OCI-LY3 (cell line): ENCODE data around the gene C10orf71.

Experiments
- H2AFZ ChIP-seq: fragments of 200-600, 300-600 bp; shearing (Covaris generic); 2 replicates; pipeline ENCODE4 v1.6.0; 2014; ENCODE audit warnings: antibody characterized with exemption, low read depth, low read length
- H3K27ac ChIP-seq: fragments of 200-600, 300-600 bp; sonication (generic); 2 replicates; pipeline ENCODE4 v1.5.1; 2014; ENCODE audit warnings: mild to moderate bottlenecking, low read length, moderate library complexity, mixed read lengths
- H3K27me3 ChIP-seq: fragments of 200-600, 300-600 bp; sonication (generic); 2 replicates; pipeline ENCODE4 v1.6.1; 2014; ENCODE audit warnings: low read depth, low read length, mixed read lengths
- H3K36me3 ChIP-seq: fragments of 200-600, 300-600 bp; sonication (generic); replicated peaks from 2 replicates; pipeline ENCODE3; 2014; ENCODE audit warnings: low read depth, low read length, mixed read lengths
- H3K4me1 ChIP-seq: fragments of 300-600, 200-600 bp; sonication (generic); 2 replicates; pipeline ENCODE4 v1.6.1; 2014; ENCODE audit warnings: low read length, mixed read lengths
- H3K4me2 ChIP-seq: fragments of 200-600, 300-600 bp; sonication (generic); 2 replicates; pipeline ENCODE4 v1.6.1; 2014; ENCODE audit warnings: low read length, mixed read lengths
- H3K4me3 ChIP-seq: fragments of 300-600, 200-600 bp; sonication (generic); 2 replicates; pipeline ENCODE4 v1.5.1; 2014; ENCODE audit warnings: antibody characterized with exemption, mild to moderate bottlenecking, low read length, moderate library complexity
- H3K79me2 ChIP-seq: fragments of 300-600, 200-600 bp; shearing (Covaris generic); 2 replicates; pipeline ENCODE4 v1.6.1; 2014; ENCODE audit warnings: mild to moderate bottlenecking, low read length, mixed read lengths
- H3K9ac ChIP-seq: fragments of 300-600, 200-600 bp; shearing (Covaris generic); 2 replicates; pipeline ENCODE4 v1.6.0; 2014; ENCODE audit warnings: mild to moderate bottlenecking, low read length, moderate library complexity
- H3K9me3 ChIP-seq: fragments of 200-600, 300-600 bp; shearing (Covaris generic); 2 replicates; pipeline ENCODE4 v1.6.1; 2014; ENCODE audit warnings: low read length, mixed read lengths; ENCODE audit not compliant: insufficient read depth
- H4K20me1 ChIP-seq: fragments of 200-600, 300-600 bp; sonication (generic); 2 replicates; pipeline ENCODE4 v1.6.1; 2016; ENCODE audit warnings: low read length, mixed read lengths; ENCODE audit not compliant: insufficient read depth
- CTCF ChIP-seq: fragments of 200-600, 300-600 bp; sonication (generic); IDR thresholded peaks from 2 replicates; pipeline ENCODE4 v1.5.1; 2014; ENCODE audit warnings: antibody characterized with exemption, low read length, low read depth
- EZH2phosphoT487 ChIP-seq: fragments of 200-600 bp; shearing (Covaris generic); IDR thresholded peaks from 2 replicates; pipeline ENCODE4 v1.6.1; 2018; ENCODE audit warnings: antibody characterized with exemption, mixed run types, low read depth

Gene C10orf71

GRCh38 chr10:49282306-49282705 lies 16.7 kb upstream of the C10orf71 start:
- Histone ChIP-seq H4K20me1 (no peaks in the 10 kb centered on the region), H3K36me3 (no peaks in the 10 kb centered on the region), H3K4me1 (no peaks in the 10 kb centered on the region), H2AFZ (no peak overlapping the region), H3K79me2 (no peaks in the 10 kb centered on the region), H3K4me3 (no peak overlapping the region), H3K9me3 (no peaks in the 10 kb centered on the region), H3K27ac (no peak overlapping the region), H3K4me2 (no peak overlapping the region), H3K9ac (no peak overlapping the region), H3K27me3 (no peaks in the 10 kb centered on the region)
- no peak for TF ChIP-seq CTCF
- TF ChIP-seq EZH2phosphoT487, result no peak

- TF ChIP-seq CTCF (no peak), EZH2phosphoT487 (no peak)
- no peak overlapping the region for H3K27ac ChIP-seq
Measured at GRCh38 chr10:49282879-49283341, 16.1 kb upstream of the C10orf71 start.

GRCh38 chr10:49283491-49283890 lies 15.5 kb upstream of the C10orf71 start:
- no peak for TF ChIP-seq CTCF
- no peak overlapping the region for H3K4me3 ChIP-seq
- no peak overlapping the region for H2AFZ ChIP-seq
- H3K27ac ChIP-seq, result no peak overlapping the region
- H3K9me3 ChIP-seq, result no peaks in the 10 kb centered on the region
- H3K36me3 ChIP-seq, result no peaks in the 10 kb centered on the region
- no peaks in the 10 kb centered on the region for H4K20me1 ChIP-seq
- no peak overlapping the region for H3K9ac ChIP-seq
- H3K4me2 ChIP-seq, result no peak overlapping the region
- no peaks in the 10 kb centered on the region for H3K27me3 ChIP-seq
- H3K79me2 ChIP-seq, result no peaks in the 10 kb centered on the region
- H3K4me1 ChIP-seq, result no peaks in the 10 kb centered on the region

More at GRCh38 chr10:49282879-49283341, 16.1 kb upstream of the C10orf71 start:
- H3K9ac ChIP-seq, result no peak overlapping the region
- H3K4me2 ChIP-seq, result no peak overlapping the region
- H2AFZ ChIP-seq, result no peak overlapping the region
- no peaks in the 10 kb centered on the region for H3K36me3 ChIP-seq
- H3K79me2 ChIP-seq, result no peaks in the 10 kb centered on the region
- H3K4me1 ChIP-seq, result no peaks in the 10 kb centered on the region
- no peaks in the 10 kb centered on the region for H3K27me3 ChIP-seq
- no peaks in the 10 kb centered on the region for H4K20me1 ChIP-seq
- no peak overlapping the region for H3K4me3 ChIP-seq
- no peaks in the 10 kb centered on the region for H3K9me3 ChIP-seq

- H3K4me1 ChIP-seq, result no peaks in the 10 kb centered on the region
- H3K27ac ChIP-seq, result no peak overlapping the region
- no peaks in the 10 kb centered on the region for H3K27me3 ChIP-seq
Measured at GRCh38 chr10:49284356-49284755, 14.6 kb upstream of the C10orf71 start.

More at GRCh38 chr10:49284356-49284755, 14.6 kb upstream of the C10orf71 start:
- H3K9ac ChIP-seq, result no peak overlapping the region
- no peak overlapping the region for H2AFZ ChIP-seq
- H3K4me2 ChIP-seq, result no peak overlapping the region
- H3K4me3 ChIP-seq, result no peak overlapping the region
- no peaks in the 10 kb centered on the region for H3K9me3 ChIP-seq
- H4K20me1 ChIP-seq, result no peaks in the 10 kb centered on the region
- H3K79me2 ChIP-seq, result no peaks in the 10 kb centered on the region
- H3K36me3 ChIP-seq, result no peaks in the 10 kb centered on the region
- TF ChIP-seq CTCF (no peak), EZH2phosphoT487 (no peak)
